SK-N-SH (cell line): ENCODE measurements around the gene MAPKAPK5. TPM values are rescaled to one million over a fixed set of nuclear protein-coding genes. Genes with fewer than 3 reads are reported as not detected.
"Not testable (repeated sequence)": the region's sequence is repeated elsewhere in the genome, so short reads cannot be mapped to it uniquely, and the experiment has no call there.

Experiments
- CTCF ChIA-PET: fragments of 300-600, 350-600 bp; formaldehyde crosslinking; extraction: SDS; loops from one replicate; lab custom pipeline; 2021; lab: Yijun Ruan, JAX
- POLR2A ChIA-PET: fragments of 350-600 bp; sonication (Branson Sonifier 250); formaldehyde crosslinking; extraction: SDS; loops from one replicate; lab custom pipeline; 2020; ENCODE audit warnings: antibody characterized with exemption, inconsistent platforms; lab: Yijun Ruan, JAX
- DNase-seq: peaks from one replicate; pipeline ENCODE4 v3.0.0; 2012
- H2AFZ ChIP-seq: fragments of 200-600 bp; sonication (generic); 2 replicates; pipeline ENCODE4 v1.8.1; 2016; ENCODE audit warnings: antibody characterized with exemption, mild to moderate bottlenecking, low read depth
- H3F3A ChIP-seq: fragments of 200-600 bp; sonication (generic); replicated peaks from 2 replicates; pipeline ENCODE3; 2016; ENCODE audit warnings: antibody characterized with exemption, mild to moderate bottlenecking; ENCODE audit not compliant: insufficient read depth
- H3K27ac ChIP-seq, 2 experiments: fragments of 200-500 bp in 1 of 2; fragments of 200-600 bp in 1 of 2; sonication (Bioruptor generic) in 1 of 2; sonication (generic), shearing (Covaris generic) in 1 of 2; 2 replicates each; pipeline versions ENCODE4 v1.5.1 to v1.6.1; 2014 to 2016; ENCODE audit warnings: low read depth in 2 of 2, inconsistent platforms in 1 of 2, low read length in 1 of 2, mild to moderate bottlenecking in 1 of 2, mixed read lengths in 1 of 2
- H3K27me3 ChIP-seq: fragments of 200-600 bp; sonication (generic), shearing (Covaris generic); 2 replicates; pipeline ENCODE4 v1.6.1; 2016; ENCODE audit warnings: mixed run types; ENCODE audit not compliant: insufficient read depth
- H3K36me3 ChIP-seq, 2 experiments: fragments of 200-500 bp in 1 of 2; fragments of 200-600 bp in 1 of 2; sonication (Bioruptor generic) in 1 of 2; sonication (generic) in 1 of 2; replicated peaks in 1 of 2; 2 replicates each; pipeline versions ENCODE3 to v1.5.1; 2014 to 2016; ENCODE audit warnings: low read length in 1 of 2, mild to moderate bottlenecking in 1 of 2; ENCODE audit not compliant: insufficient read depth in 2 of 2, control insufficient read depth in 1 of 2
- H3K4me1 ChIP-seq, 2 experiments: fragments of 200-500 bp in 1 of 2; fragments of 200-600 bp in 1 of 2; sonication (Bioruptor generic) in 1 of 2; sonication (generic), shearing (Covaris generic) in 1 of 2; 2 replicates each; pipeline versions ENCODE4 v1.5.1 to v1.6.1; 2014 to 2016; ENCODE audit warnings: low read depth in 1 of 2, low read length in 1 of 2, mixed run types in 1 of 2; ENCODE audit not compliant: insufficient read depth in 2 of 2, control insufficient read depth in 1 of 2
- H3K4me2 ChIP-seq: fragments of 200-600 bp; sonication (generic), shearing (Covaris generic); 2 replicates; pipeline ENCODE4 v1.6.1; 2017; ENCODE audit warnings: mixed run types
- H3K4me3 ChIP-seq, 2 experiments: fragments of 200-500 bp in 1 of 2; fragments of 200-600 bp in 1 of 2; sonication (Bioruptor generic) in 1 of 2; sonication (generic), shearing (Covaris generic) in 1 of 2; 2 replicates each; pipeline versions ENCODE4 v1.5.1 to v1.8.1; 2014 to 2016; ENCODE audit warnings: low read depth in 2 of 2, inconsistent platforms in 1 of 2, low read length in 1 of 2, mild to moderate bottlenecking in 1 of 2, mixed read lengths in 1 of 2, moderate library complexity in 1 of 2
- H3K79me2 ChIP-seq: fragments of 200-600 bp; sonication (generic); 2 replicates; pipeline ENCODE4 v1.8.1; 2017; ENCODE audit warnings: mild to moderate bottlenecking; ENCODE audit not compliant: insufficient read depth
- H3K9ac ChIP-seq: fragments of 200-600 bp; sonication (generic); 2 replicates; pipeline ENCODE4 v1.6.1; 2017; ENCODE audit warnings: mixed run types
- H3K9me2 ChIP-seq: fragments of 200-600 bp; sonication (generic); 2 replicates; pipeline ENCODE4 v1.6.1; 2017; ENCODE audit warnings: mixed run types
- H3K9me3 ChIP-seq: fragments of 200-600 bp; sonication (generic); 2 replicates; pipeline ENCODE4 v1.6.1; 2017; ENCODE audit warnings: mixed run types, mild to moderate bottlenecking, moderate library complexity
- H4K20me1 ChIP-seq: fragments of 200-600 bp; sonication (generic); 2 replicates; pipeline ENCODE4 v1.6.1; 2017; ENCODE audit warnings: mild to moderate bottlenecking, mixed run types; ENCODE audit not compliant: insufficient read depth
- GABPA ChIP-seq: IDR thresholded peaks from 2 replicates; pipeline ENCODE4 v1.4.0; 2012; ENCODE audit warnings: low read depth, mild to moderate bottlenecking
- GATA2 ChIP-seq: sonication (generic); formaldehyde crosslinking; IDR thresholded peaks from 2 replicates; pipeline ENCODE4 v1.5.0; 2020; ENCODE audit warnings: mild to moderate bottlenecking, missing genetic modification reagents
- MEF2A ChIP-seq: IDR thresholded peaks from 2 replicates; pipeline ENCODE4 v1.4.0; 2012; ENCODE audit warnings: low read depth, borderline replicate concordance
- MXI1 ChIP-seq: IDR thresholded peaks from 2 replicates; pipeline ENCODE4 v1.6.1; 2012; ENCODE audit warnings: mild to moderate bottlenecking, low read depth, low read length, improper control_type of control experiment
- POLR2AphosphoS5 ChIP-seq: IDR thresholded peaks from 2 replicates; pipeline ENCODE4 v1.6.1; 2012; ENCODE audit warnings: low read depth, low read length
- RFX5 ChIP-seq: IDR thresholded peaks from 2 replicates; pipeline ENCODE4 v1.6.1; 2012; ENCODE audit warnings: mild to moderate bottlenecking, improper control_type of control experiment, low read length
- SMC3 ChIP-seq: IDR thresholded peaks from 2 replicates; pipeline ENCODE4 v1.6.1; 2012; ENCODE audit warnings: low read depth, low read length, improper control_type of control experiment
- TAF1 ChIP-seq: IDR thresholded peaks from 2 replicates; pipeline ENCODE4 v1.6.1; 2012; ENCODE audit warnings: low read depth, mild to moderate bottlenecking, low read length, moderate library complexity, borderline replicate concordance
- TCF12 ChIP-seq: IDR thresholded peaks from 2 replicates; pipeline ENCODE4 v1.4.0; 2012
- TEAD4 ChIP-seq: IDR thresholded peaks from 2 replicates; pipeline ENCODE4 v1.4.0; 2012; ENCODE audit warnings: mild to moderate bottlenecking, borderline replicate concordance; ENCODE audit not compliant: insufficient read depth
- YY1 ChIP-seq: IDR thresholded peaks from 2 replicates; pipeline ENCODE4 v1.4.0; 2012; ENCODE audit warnings: low read depth, mild to moderate bottlenecking
- WGBS: methylation state at CpG from one replicate; pipeline ENCODE4 v1.1.6; 2017; ENCODE audit warnings: low lambda C conversion rate; 5-methylcytosine and 5-hydroxymethylcytosine counted together
- polyA plus RNA-seq, 3 experiments: library from polyadenylated mRNA; depleted of rRNA; stranded (reverse); fragments of >200 nt; gene quantifications; 2 replicates each; pipeline ENCODE4 v1.2.3, GENCODE V29; 2012
- TF ChIP-seq, protein P1 (sequence below): fragments of 200-600 bp; sonication (generic); IDR thresholded peaks from 2 replicates; pipeline ENCODE4 v1.6.1; 2017; ENCODE audit warnings: antibody characterized with exemption, mild to moderate bottlenecking, moderate library complexity
- TF ChIP-seq, protein P2 (sequence below): IDR thresholded peaks from 2 replicates; pipeline ENCODE4 v1.6.1; 2012; ENCODE audit warnings: mild to moderate bottlenecking, low read depth, low read length, moderate library complexity

Gene MAPKAPK5
- polyA plus RNA-seq, 1 of the 3 experiments (the other 2 are of a cell fraction), result 38.1 TPM

DNA sequence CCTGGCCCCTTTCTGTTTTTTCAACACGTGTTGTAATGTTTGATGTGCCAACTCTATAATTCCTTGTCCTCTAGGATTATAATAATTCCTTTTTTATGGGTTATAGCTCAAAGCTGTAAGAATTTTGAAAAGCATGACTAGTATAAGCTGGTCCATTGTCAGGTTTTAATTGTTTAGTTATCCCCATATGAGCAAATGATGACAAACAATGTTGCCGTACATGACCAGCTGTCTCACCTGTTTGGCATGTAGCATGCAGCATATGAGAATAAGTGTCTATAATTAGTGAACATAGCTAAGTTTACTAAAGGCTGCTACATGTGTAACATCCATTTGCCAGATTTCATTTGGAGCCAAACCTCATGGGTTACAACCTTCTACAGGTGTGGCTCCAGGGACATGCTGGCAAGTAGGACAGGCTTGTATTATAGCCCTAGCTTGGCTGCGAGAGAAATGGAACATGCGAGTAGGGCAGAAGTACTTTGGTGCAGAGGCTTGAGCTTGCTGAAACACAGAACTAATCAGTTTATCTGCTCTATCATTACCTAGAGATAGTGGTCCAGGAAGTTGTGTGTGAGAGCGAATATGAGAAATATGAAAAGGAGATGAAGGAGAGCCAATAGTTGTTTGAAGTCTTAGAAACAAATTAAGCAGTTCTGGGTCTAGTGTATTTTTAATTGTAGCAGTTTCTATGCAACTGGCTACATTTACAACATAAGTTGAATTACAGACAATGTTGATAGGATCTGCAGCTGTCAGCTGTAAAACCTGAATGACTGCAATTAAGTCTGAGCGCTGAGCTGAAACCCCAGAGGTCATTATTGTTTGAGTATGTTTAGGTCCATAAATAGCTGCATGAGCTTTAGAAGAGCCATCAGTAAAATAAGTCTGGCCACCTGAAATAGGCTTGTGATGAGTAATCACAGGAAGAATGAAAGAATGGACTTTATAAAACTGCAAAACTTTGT is 22.6 kb upstream of the MAPKAPK5 start:
- DNase-seq, result no peak
- Histone ChIP-seq H3K9me2 (no peaks in the 10 kb centered on the region), H3K36me3 (no peaks in the 10 kb centered on the region), H3K4me2 (no peak overlapping the region), H3K27ac (0 out of 4 replicates have a peak overlapping the region, but pooled peaks of 1 of the 2 experiments have one; percentile 28), H4K20me1 (no peaks in the 10 kb centered on the region), H3K9ac (no peak overlapping the region), H2AFZ (no peak overlapping the region), H3K4me1 (peaks cover 0 to 5% of the 10 kb centered on the region in 2 experiments; a peak in 2 of 4 replicates), H3K9me3 (no peaks in the 10 kb centered on the region), H3F3A (no peaks in the 10 kb centered on the region), H3K27me3 (no peaks in the 10 kb centered on the region), H3K79me2 (no peaks in the 10 kb centered on the region), H3K4me3 (no peak overlapping the region)
- peak; percentile 50 for TF ChIP-seq GATA2
- TF ChIP-seq TAF1, result no peak
- CTCF ChIA-PET, result interaction anchor here (0.9 to 1.4 kb wide), 4 partner anchors 10 to 75 kb away, joined by 3 to 4 read pairs (median 4); no protein-coding TSS in a partner anchor
- WGBS, result 51% methylated on average over 6 of the region's 6 CpGs
- POLR2A ChIA-PET, result interaction anchor here (1.1 kb wide), 1 partner anchor 22 kb away, joined by 3 read pairs; the partner anchor contains the start of gene MAPKAPK5

DNA sequence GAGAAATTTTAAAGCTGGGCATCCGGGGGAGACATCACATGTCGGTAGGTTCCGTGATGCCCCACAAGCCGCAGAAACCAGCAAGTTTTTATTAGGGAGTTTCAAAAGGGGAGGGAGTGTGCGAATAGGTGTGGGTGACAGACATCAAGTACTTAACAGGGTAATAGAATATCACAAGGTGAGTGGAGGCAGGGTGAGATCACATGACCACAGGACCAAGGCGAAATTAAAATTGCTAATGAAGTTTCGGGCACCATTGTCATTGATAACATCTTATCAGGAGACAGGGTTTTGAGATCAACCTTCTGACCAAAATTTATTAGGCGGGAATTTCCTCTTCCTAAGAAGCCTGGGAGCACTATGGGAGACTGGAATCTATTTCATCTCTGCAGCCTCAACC is 21.2 kb upstream of the MAPKAPK5 start:
- H3K27ac ChIP-seq, H3K4me2 ChIP-seq, H3K36me3 ChIP-seq, H3K4me1 ChIP-seq, DNase-seq, H3F3A ChIP-seq, H3K4me3 ChIP-seq, POLR2A ChIA-PET, H3K9me3 ChIP-seq, CTCF ChIA-PET, H4K20me1 ChIP-seq, H3K9ac ChIP-seq, H3K9me2 ChIP-seq, H3K79me2 ChIP-seq, H3K27me3 ChIP-seq, H2AFZ ChIP-seq: not testable (repeated sequence)
- 65% methylated on average over 8 of the region's 8 CpGs for WGBS

DNA sequence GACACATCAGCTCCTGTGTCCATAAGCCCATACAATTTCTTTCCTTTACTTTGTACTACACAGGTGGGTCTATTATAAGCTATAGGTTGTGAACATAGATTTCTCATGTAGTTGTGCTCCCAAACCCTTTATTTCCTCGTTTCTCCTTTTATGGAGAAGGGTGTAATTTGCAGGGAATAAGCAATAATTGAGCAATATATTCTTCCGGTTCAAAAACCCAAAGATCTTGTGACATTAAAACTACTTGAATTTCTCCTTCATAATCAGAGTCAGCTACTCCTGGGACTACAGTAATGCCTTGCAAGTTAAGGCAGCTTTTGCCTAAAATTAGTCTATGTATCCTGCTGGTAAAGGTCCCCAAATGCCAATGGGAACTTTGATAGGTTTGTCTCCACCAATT is 19.1 kb upstream of the MAPKAPK5 start:
- H3K27ac ChIP-seq, result no peak overlapping the region
- H3K9me2 ChIP-seq, result no peaks in the 10 kb centered on the region
- WGBS, result 35% methylated on average over 2 of the region's 2 CpGs
- no peaks in the 10 kb centered on the region for H4K20me1 ChIP-seq
- no peak overlapping the region for H3K4me2 ChIP-seq
- H3K4me1 ChIP-seq, result peaks cover 0 to 5% of the 10 kb centered on the region in 2 experiments; a peak in 2 of 4 replicates
- H3K4me3 ChIP-seq, result no peak overlapping the region
- no peak for DNase-seq
- ChIA-PET POLR2A (no interaction called here), CTCF (interaction anchor here (1.3 to 1.5 kb wide), 2 partner anchors 10 to 69 kb away, joined by 3 to 5 read pairs; no protein-coding TSS in a partner anchor)
- H3K36me3 ChIP-seq, result no peaks in the 10 kb centered on the region
- H2AFZ ChIP-seq, result no peak overlapping the region
- no peak for TF ChIP-seq TCF12
- TF ChIP-seq MXI1, result no peak
- TF ChIP-seq RFX5, result no peak
- TF ChIP-seq, protein P1, sequence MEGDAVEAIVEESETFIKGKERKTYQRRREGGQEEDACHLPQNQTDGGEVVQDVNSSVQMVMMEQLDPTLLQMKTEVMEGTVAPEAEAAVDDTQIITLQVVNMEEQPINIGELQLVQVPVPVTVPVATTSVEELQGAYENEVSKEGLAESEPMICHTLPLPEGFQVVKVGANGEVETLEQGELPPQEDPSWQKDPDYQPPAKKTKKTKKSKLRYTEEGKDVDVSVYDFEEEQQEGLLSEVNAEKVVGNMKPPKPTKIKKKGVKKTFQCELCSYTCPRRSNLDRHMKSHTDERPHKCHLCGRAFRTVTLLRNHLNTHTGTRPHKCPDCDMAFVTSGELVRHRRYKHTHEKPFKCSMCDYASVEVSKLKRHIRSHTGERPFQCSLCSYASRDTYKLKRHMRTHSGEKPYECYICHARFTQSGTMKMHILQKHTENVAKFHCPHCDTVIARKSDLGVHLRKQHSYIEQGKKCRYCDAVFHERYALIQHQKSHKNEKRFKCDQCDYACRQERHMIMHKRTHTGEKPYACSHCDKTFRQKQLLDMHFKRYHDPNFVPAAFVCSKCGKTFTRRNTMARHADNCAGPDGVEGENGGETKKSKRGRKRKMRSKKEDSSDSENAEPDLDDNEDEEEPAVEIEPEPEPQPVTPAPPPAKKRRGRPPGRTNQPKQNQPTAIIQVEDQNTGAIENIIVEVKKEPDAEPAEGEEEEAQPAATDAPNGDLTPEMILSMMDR, result no peak
- TF ChIP-seq SMC3, result no peak
- no peak for TF ChIP-seq YY1
- TF ChIP-seq, protein P2, sequence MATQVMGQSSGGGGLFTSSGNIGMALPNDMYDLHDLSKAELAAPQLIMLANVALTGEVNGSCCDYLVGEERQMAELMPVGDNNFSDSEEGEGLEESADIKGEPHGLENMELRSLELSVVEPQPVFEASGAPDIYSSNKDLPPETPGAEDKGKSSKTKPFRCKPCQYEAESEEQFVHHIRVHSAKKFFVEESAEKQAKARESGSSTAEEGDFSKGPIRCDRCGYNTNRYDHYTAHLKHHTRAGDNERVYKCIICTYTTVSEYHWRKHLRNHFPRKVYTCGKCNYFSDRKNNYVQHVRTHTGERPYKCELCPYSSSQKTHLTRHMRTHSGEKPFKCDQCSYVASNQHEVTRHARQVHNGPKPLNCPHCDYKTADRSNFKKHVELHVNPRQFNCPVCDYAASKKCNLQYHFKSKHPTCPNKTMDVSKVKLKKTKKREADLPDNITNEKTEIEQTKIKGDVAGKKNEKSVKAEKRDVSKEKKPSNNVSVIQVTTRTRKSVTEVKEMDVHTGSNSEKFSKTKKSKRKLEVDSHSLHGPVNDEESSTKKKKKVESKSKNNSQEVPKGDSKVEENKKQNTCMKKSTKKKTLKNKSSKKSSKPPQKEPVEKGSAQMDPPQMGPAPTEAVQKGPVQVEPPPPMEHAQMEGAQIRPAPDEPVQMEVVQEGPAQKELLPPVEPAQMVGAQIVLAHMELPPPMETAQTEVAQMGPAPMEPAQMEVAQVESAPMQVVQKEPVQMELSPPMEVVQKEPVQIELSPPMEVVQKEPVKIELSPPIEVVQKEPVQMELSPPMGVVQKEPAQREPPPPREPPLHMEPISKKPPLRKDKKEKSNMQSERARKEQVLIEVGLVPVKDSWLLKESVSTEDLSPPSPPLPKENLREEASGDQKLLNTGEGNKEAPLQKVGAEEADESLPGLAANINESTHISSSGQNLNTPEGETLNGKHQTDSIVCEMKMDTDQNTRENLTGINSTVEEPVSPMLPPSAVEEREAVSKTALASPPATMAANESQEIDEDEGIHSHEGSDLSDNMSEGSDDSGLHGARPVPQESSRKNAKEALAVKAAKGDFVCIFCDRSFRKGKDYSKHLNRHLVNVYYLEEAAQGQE, result no peak
- no peak for TF ChIP-seq TEAD4
- no peak for TF ChIP-seq POLR2AphosphoS5
- no peak for TF ChIP-seq MEF2A
- no peak for TF ChIP-seq GABPA
- no peaks in the 10 kb centered on the region for H3F3A ChIP-seq
- no peaks in the 10 kb centered on the region for H3K79me2 ChIP-seq
- no peaks in the 10 kb centered on the region for H3K27me3 ChIP-seq
- no peak overlapping the region for H3K9ac ChIP-seq
- H3K9me3 ChIP-seq, result no peaks in the 10 kb centered on the region
